HUES6 (cell line): ENCODE data around the gene DLD.

Experiments used
- H3K27ac ChIP-seq: 2 replicates; pipeline ENCODE4 v1.7.0; 2013; ENCODE audit warnings: low read depth, mild to moderate bottlenecking, low read length, inconsistent platforms
- H3K27me3 ChIP-seq: 2 replicates; pipeline ENCODE4 v1.6.1; 2013; ENCODE audit warnings: low read length; ENCODE audit not compliant: control insufficient read depth, insufficient read depth
- H3K36me3 ChIP-seq: 2 replicates; pipeline ENCODE4 v1.6.1; 2013; ENCODE audit warnings: low read length; ENCODE audit not compliant: control insufficient read depth, insufficient read depth
- H3K4me1 ChIP-seq: 2 replicates; pipeline ENCODE4 v1.6.1; 2013; ENCODE audit warnings: low read length; ENCODE audit not compliant: control insufficient read depth, insufficient read depth
- H3K4me3 ChIP-seq: 2 replicates; pipeline ENCODE4 v1.5.1; 2013; ENCODE audit warnings: low read depth, low read length
- H3K9ac ChIP-seq: one replicate; pipeline ENCODE4 v1.6.1; 2013; ENCODE audit warnings: mild to moderate bottlenecking, low read length
- H3K9me3 ChIP-seq: 2 replicates; pipeline ENCODE4 v1.6.1; 2013; ENCODE audit warnings: low read depth, low read length; ENCODE audit not compliant: control insufficient read depth, insufficient read depth

DLD gene

DNA sequence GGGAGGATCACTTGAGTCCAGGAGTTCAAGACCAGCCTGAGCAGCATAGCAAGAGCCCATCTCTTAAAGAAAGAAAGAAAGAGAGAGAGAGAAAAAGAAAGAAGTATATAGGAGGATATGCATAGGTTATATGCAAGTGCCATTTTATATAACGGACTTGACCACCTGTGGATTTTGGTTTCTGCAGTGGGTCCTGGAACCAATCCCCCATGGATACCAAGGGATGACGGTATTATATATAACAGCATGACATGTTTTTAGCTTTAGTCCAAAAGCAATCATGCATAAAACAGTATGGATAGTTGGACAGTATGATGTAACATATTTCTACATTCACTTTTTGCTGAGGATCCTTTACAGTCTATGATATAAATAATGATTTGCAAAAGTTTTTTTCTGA lies 45.3 kb downstream of the DLD start:
- Histone ChIP-seq H3K9ac (no peak overlapping the region), H3K4me1 (peaks cover 56% of the 10 kb centered on the region), H3K9me3 (no peaks in the 10 kb centered on the region), H3K36me3 (peaks cover 60% of the 10 kb centered on the region), H3K4me3 (no peak overlapping the region), H3K27me3 (no peaks in the 10 kb centered on the region), H3K27ac (no peak overlapping the region)

GRCh38 chr7:107937531-107937930 lies 46.5 kb downstream of the DLD start:
- Histone ChIP-seq H3K9ac (no peak overlapping the region), H3K4me1 (peaks cover 44% of the 10 kb centered on the region), H3K27me3 (no peaks in the 10 kb centered on the region), H3K36me3 (peaks cover 56% of the 10 kb centered on the region), H3K9me3 (no peaks in the 10 kb centered on the region), H3K27ac (no peak overlapping the region), H3K4me3 (no peak overlapping the region)

- H3K4me1 ChIP-seq, result peaks cover 36% of the 10 kb centered on the region
- no peak overlapping the region for H3K27ac ChIP-seq
- no peak overlapping the region for H3K9ac ChIP-seq
- no peak overlapping the region for H3K4me3 ChIP-seq
- no peaks in the 10 kb centered on the region for H3K9me3 ChIP-seq
- H3K36me3 ChIP-seq, result peaks cover 65% of the 10 kb centered on the region
- no peaks in the 10 kb centered on the region for H3K27me3 ChIP-seq
These were observed 47.7 kb downstream of the DLD start for GRCh38 chr7:107938456-107939250.

DNA sequence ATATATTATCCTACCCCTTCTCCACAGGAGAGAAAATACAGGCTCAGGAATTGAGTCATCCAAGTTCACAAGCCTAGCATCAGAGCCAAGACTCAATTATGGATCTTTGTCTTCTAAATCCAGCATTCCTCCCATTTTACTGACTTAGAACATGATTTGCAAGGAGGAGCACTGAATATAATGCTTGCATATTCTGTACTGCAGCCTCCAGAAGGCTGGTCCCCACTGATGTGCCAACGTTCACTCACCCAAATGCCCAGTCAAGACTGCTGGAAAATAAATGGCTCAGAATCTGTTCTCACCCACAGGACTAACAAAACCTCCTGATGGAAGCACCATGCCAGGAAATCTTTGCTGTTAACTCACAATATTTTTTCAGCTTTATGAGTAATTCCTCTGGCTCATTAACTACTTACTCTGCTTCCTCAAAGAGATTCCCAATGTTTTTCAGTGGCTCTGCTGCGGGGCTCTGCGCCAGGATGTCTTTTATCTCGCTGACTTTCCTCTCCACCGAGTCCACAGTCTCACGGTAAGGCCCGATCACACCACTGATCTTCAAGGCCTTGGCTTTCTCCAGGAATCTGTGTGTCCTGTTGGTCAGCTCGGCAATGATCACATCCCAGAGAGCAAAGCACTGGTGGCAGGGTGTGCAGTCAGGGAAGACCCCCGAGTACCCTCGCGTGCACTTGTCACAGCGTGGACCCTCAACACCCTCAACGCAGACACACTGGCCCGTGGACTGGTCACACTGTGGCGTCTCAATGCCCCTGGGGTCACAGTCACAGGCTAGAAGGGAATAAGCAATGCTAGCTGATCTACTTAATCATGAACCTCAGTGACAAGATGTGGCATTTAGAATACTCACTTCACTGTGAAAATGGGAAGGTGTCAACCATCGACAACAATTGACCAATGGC lies 48.8 kb downstream of the DLD start:
- H3K4me1 ChIP-seq, result peaks cover 24% of the 10 kb centered on the region
- no peaks in the 10 kb centered on the region for H3K27me3 ChIP-seq
- H3K9me3 ChIP-seq, result no peaks in the 10 kb centered on the region
- H3K27ac ChIP-seq, result no peak overlapping the region
- H3K36me3 ChIP-seq, result peaks cover 77% of the 10 kb centered on the region
- H3K9ac ChIP-seq, result no peak overlapping the region
- H3K4me3 ChIP-seq, result no peak overlapping the region

DNA sequence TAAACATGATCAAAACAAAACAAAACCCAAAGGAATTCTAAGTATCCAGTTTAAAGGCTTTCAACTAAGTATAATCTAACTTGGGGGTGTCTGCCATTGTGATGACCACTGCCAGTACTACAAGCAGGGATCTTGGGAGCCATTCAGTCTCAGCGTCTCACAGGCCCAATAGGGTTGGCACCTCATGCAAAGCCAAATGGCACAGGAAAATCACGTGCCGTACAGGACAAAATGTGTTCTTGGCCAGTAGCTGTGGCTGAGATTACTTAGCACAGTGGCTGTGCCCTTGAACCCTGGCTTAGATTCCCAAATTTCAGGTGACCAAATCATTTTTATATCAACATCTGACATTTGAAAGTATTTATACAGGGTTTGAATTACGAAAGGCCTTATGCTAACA lies 50.0 kb downstream of the DLD start:
- Histone ChIP-seq H3K27ac (no peak overlapping the region), H3K4me1 (peaks cover 13% of the 10 kb centered on the region), H3K4me3 (no peak overlapping the region), H3K9me3 (no peaks in the 10 kb centered on the region), H3K9ac (no peak overlapping the region), H3K36me3 (peaks cover 81% of the 10 kb centered on the region), H3K27me3 (no peaks in the 10 kb centered on the region)

DNA sequence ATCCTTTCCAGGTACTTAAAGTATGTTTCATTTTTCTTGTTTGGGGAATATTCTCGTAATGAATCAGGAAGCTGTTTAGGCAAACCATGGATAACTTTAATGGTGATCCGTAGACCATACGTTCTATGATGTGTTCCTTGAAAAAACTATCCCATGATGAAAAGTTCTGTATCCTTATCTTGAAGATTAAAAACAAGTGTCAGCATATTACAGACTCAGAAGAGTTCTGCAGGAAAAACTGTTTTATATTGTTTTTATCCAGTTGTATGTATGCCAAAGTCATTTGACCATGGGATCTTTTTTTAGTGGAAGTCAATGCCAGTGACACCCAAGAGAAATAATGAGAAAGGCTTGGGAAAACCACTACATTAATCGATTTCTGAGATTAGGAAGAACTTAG lies 52.0 kb downstream of the DLD start:
- H3K36me3 ChIP-seq, result peaks cover 85% of the 10 kb centered on the region
- H3K27ac ChIP-seq, result no peak overlapping the region
- no peak overlapping the region for H3K4me3 ChIP-seq
- H3K9me3 ChIP-seq, result no peaks in the 10 kb centered on the region
- no peaks in the 10 kb centered on the region for H3K27me3 ChIP-seq
- H3K9ac ChIP-seq, result no peak overlapping the region
- no peaks in the 10 kb centered on the region for H3K4me1 ChIP-seq

- no peaks in the 10 kb centered on the region for H3K4me1 ChIP-seq
- H3K27ac ChIP-seq, result no peak overlapping the region
- no peaks in the 10 kb centered on the region for H3K27me3 ChIP-seq
- H3K9ac ChIP-seq, result no peak overlapping the region
- H3K9me3 ChIP-seq, result no peaks in the 10 kb centered on the region
- H3K4me3 ChIP-seq, result no peak overlapping the region
- H3K36me3 ChIP-seq, result peaks cover 87% of the 10 kb centered on the region
These were observed 53.6 kb downstream of the DLD start for GRCh38 chr7:107944411-107945169.

DNA sequence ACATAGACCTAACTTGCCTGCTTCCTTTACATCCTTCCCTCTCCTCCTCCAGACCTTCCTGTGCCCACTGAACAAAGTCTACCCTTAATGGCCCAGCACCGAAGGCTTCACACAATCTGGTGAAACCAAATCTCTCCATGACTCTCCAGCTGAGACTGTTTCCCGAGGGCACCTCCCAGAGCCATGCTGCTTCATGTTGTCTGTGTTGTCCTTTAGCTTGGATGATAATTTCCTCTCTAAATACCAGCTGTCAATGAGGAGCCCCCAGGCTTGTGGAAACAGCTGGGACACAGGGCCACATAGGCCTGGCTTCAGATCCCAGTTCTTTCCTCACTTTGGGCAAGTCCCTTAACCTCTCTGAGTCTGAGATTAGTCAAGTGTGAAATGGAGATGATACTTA lies 54.3 kb downstream of the DLD start:
- Histone ChIP-seq H3K27me3 (no peaks in the 10 kb centered on the region), H3K27ac (no peak overlapping the region), H3K4me3 (no peak overlapping the region), H3K9ac (no peak overlapping the region), H3K4me1 (no peaks in the 10 kb centered on the region), H3K9me3 (no peaks in the 10 kb centered on the region), H3K36me3 (peaks cover 84% of the 10 kb centered on the region)

- Histone ChIP-seq H3K9ac (no peak overlapping the region), H3K4me1 (no peaks in the 10 kb centered on the region), H3K4me3 (no peak overlapping the region), H3K27ac (no peak overlapping the region), H3K9me3 (no peaks in the 10 kb centered on the region), H3K36me3 (peaks cover 84% of the 10 kb centered on the region), H3K27me3 (no peaks in the 10 kb centered on the region)
These were observed 55.5 kb downstream of the DLD start for GRCh38 chr7:107946451-107946850.

DNA sequence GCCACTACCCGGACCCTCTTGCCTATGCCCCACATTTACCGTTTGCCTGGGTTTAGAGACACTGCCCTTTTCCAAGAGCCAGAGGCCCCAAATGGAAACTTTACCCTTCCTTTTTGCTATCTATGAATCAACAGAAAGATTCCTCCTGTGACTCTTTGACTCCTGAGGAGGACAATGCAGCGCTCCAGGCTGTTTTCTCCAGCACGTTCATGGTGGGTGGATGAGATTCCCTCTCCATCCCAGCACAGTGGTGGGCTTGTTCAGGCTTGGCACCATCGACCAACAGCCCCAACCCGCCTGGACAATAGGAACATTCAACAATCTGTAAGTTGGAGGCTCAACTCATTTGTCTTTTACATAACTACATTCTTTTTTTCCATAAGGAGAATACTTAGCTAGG lies 55.9 kb downstream of the DLD start:
- H3K4me1 ChIP-seq, result peaks cover 3% of the 10 kb centered on the region; the same call in 1 of the 2 replicates
- no peaks in the 10 kb centered on the region for H3K27me3 ChIP-seq
- H3K27ac ChIP-seq, result no peak overlapping the region
- peaks cover 88% of the 10 kb centered on the region for H3K36me3 ChIP-seq
- no peak overlapping the region for H3K9ac ChIP-seq
- no peaks in the 10 kb centered on the region for H3K9me3 ChIP-seq
- H3K4me3 ChIP-seq, result no peak overlapping the region
